ENCODE measurements around the gene RBM28. TPM values are rescaled to one million over a fixed set of nuclear protein-coding genes. Genes with fewer than 3 reads are reported as not detected.

Gene RBM28
- total RNA-seq, 1 experiment from 2014 or later = 45.3 TPM

GRCh38 chr7:128323040-128323439, 20.7 kb downstream of the RBM28 start:
- Histone ChIP-seq H3K9me3 (ENCODE audit: low read length) (no peaks in the 10 kb centered on the region), H3K4me3 (ENCODE audit: low read length) (no peak overlapping the region), H3K27ac (ENCODE audit: low read length) (no peak overlapping the region), H3K9ac (ENCODE audit: low read length) (no peak overlapping the region), H3K9me2 (replicated peaks; ENCODE audit: low read length) (no peaks in the 10 kb centered on the region), H3F3A (ENCODE audit: low read length, unreplicated experiment) (no peaks in the 10 kb centered on the region), H2AFZ (ENCODE audit: low read length) (no peak overlapping the region), H3K36me3 (ENCODE audit: low read depth, low read length) (peaks cover 62% of the 10 kb centered on the region), H4K20me1 (ENCODE audit: low read length) (no peaks in the 10 kb centered on the region), H3K27me3 (ENCODE audit: low read length) (no peaks in the 10 kb centered on the region), H3K4me1 (ENCODE audit: insufficient read depth, low read length) (no peaks in the 10 kb centered on the region), H3K79me2 (ENCODE audit: low read length) (no peaks in the 10 kb centered on the region), H3K4me2 (ENCODE audit: low read length) (no peak overlapping the region)
- intact Hi-C loops (cut with micrococcal nuclease) = loop anchor here (2.0 kb wide), 1 partner anchor 184 kb away; no protein-coding TSS in a partner anchor
- POLR2A ChIA-PET (ENCODE audit: unreplicated experiment) = no interaction called here
- DNase-seq (no peak), ATAC-seq (no peak)
- no peak for TF ChIP-seq CTCF (conservative IDR thresholded peaks at IDR 0.05; ENCODE audit: low read depth, low read length)
- TF ChIP-seq EZH2 (IDR thresholded peaks at IDR 0.05; ENCODE audit: low read length, unreplicated experiment) = no peak
- no peak for TF ChIP-seq EZH2phosphoT487 (IDR thresholded peaks at IDR 0.05; ENCODE audit: borderline replicate concordance, low read length)
- BruUV-seq (replicated peaks) = no TSS peak
- CTCF ChIA-PET = no interaction called here

DNA sequence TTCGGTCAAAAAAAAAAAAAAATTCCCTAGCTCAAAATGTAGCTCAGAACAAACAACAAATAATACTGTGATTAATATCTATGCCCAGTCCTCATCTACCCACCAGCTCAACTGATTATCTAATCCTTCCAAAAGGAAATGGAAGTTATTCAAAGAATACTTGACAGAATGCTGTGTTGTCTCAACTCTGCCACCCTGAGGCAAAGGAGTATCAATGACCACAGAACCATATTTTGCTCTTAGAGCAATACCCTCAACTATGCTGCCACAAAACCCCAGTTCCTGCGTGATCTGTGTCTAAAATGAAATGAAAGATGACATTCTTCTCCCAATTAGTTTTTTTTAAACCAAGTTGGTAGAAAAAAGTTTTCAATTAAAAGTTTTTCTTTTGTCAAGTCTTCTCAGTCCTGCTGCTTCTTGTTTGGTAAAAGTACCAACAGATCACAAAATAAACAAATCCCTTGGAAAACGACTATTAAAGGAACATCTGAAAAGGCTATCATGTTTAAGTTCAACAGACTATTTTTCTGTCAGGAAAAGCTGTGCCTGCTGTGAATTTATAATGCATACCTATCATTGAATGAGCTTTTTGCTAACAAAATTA, 21.6 kb downstream of the RBM28 start:
- Histone ChIP-seq H3K4me1 (ENCODE audit: insufficient read depth, low read length) (no peaks in the 10 kb centered on the region), H3K9ac (ENCODE audit: low read length) (no peak overlapping the region), H3K36me3 (ENCODE audit: low read depth, low read length) (peaks cover 65% of the 10 kb centered on the region), H3K4me2 (ENCODE audit: low read length) (no peak overlapping the region), H3K79me2 (ENCODE audit: low read length) (no peaks in the 10 kb centered on the region), H4K20me1 (ENCODE audit: low read length) (no peaks in the 10 kb centered on the region), H3K9me3 (ENCODE audit: low read length) (no peaks in the 10 kb centered on the region), H3F3A (ENCODE audit: low read length, unreplicated experiment) (no peaks in the 10 kb centered on the region), H3K27ac (ENCODE audit: low read length) (no peak overlapping the region), H3K9me2 (replicated peaks; ENCODE audit: low read length) (no peaks in the 10 kb centered on the region), H2AFZ (ENCODE audit: low read length) (no peak overlapping the region), H3K4me3 (ENCODE audit: low read length) (no peak overlapping the region), H3K27me3 (ENCODE audit: low read length) (no peaks in the 10 kb centered on the region)
- BruUV-seq (replicated peaks) = no TSS peak
- peak; percentile 53 for DNase-seq
- intact Hi-C loops (cut with micrococcal nuclease) = loop anchor here (2.0 kb wide), 1 partner anchor 183 kb away; no protein-coding TSS in a partner anchor
- CTCF ChIA-PET = interaction anchor here (0.6 kb wide), 2 partner anchors 37 to 75 kb away, joined by 3 read pairs; no protein-coding TSS in a partner anchor
- peak; percentile 92 for ATAC-seq
- POLR2A ChIA-PET (ENCODE audit: unreplicated experiment) = no interaction called here
- TF ChIP-seq EZH2phosphoT487 (IDR thresholded peaks at IDR 0.05; ENCODE audit: borderline replicate concordance, low read length) (no peak), CTCF (conservative IDR thresholded peaks at IDR 0.05; ENCODE audit: low read depth, low read length) (peak; percentile 58), EZH2 (IDR thresholded peaks at IDR 0.05; ENCODE audit: low read length, unreplicated experiment) (no peak)

DNA sequence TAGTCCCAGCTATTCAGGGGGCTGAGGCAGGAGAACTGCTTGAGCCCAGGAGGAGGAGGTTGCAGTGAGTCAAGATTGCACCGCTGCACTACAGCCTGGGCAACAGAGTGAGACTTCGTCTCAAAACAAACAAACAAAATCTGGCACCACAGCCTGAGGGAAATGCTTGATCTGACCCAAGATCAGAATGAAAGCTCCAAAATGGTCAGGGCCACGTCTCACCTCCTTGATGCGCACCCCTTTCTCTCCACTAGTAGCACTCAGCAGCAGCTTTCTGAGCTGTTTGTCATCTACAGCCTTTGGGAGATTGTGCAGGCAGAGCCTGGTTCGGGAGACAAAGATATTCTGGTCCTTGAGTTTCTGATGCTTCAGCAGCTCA, 22.7 kb downstream of the RBM28 start:
- intact Hi-C loops (cut with micrococcal nuclease) = no loop called here
- H3K27me3 ChIP-seq (ENCODE audit: low read length) = no peaks in the 10 kb centered on the region
- no peak overlapping the region for H3K4me3 ChIP-seq (ENCODE audit: low read length)
- H3K4me1 ChIP-seq (ENCODE audit: insufficient read depth, low read length) = no peaks in the 10 kb centered on the region
- DNase-seq (no peak), ATAC-seq (no peak)
- no TSS peak for BruUV-seq (replicated peaks)
- ChIA-PET CTCF (no interaction called here), POLR2A (ENCODE audit: unreplicated experiment) (no interaction called here)
- H2AFZ ChIP-seq (ENCODE audit: low read length) = no peak overlapping the region
- no peaks in the 10 kb centered on the region for H3K9me2 ChIP-seq (replicated peaks; ENCODE audit: low read length)
- H3K79me2 ChIP-seq (ENCODE audit: low read length) = no peaks in the 10 kb centered on the region
- TF ChIP-seq EZH2phosphoT487 (IDR thresholded peaks at IDR 0.05; ENCODE audit: borderline replicate concordance, low read length) (no peak), CTCF (conservative IDR thresholded peaks at IDR 0.05; ENCODE audit: low read depth, low read length) (no peak), EZH2 (IDR thresholded peaks at IDR 0.05; ENCODE audit: low read length, unreplicated experiment) (no peak)
- H4K20me1 ChIP-seq (ENCODE audit: low read length) = no peaks in the 10 kb centered on the region
- H3K36me3 ChIP-seq (ENCODE audit: low read depth, low read length) = peaks cover 60% of the 10 kb centered on the region
- no peaks in the 10 kb centered on the region for H3K9me3 ChIP-seq (ENCODE audit: low read length)
- H3F3A ChIP-seq (ENCODE audit: low read length, unreplicated experiment) = no peaks in the 10 kb centered on the region
- H3K27ac ChIP-seq (ENCODE audit: low read length) = no peak overlapping the region
- H3K9ac ChIP-seq (ENCODE audit: low read length) = no peak overlapping the region
- no peak overlapping the region for H3K4me2 ChIP-seq (ENCODE audit: low read length)

Data from PC-3 (cell line).